NCI-H2227 (cell line): ENCODE data around the gene NASP.

Experiments used
- DNase-seq: peaks from one replicate; lab custom pipeline; 2025; ENCODE audit not compliant: unreplicated experiment; lab: John Stamatoyannopoulos, UW

NASP gene

DNA sequence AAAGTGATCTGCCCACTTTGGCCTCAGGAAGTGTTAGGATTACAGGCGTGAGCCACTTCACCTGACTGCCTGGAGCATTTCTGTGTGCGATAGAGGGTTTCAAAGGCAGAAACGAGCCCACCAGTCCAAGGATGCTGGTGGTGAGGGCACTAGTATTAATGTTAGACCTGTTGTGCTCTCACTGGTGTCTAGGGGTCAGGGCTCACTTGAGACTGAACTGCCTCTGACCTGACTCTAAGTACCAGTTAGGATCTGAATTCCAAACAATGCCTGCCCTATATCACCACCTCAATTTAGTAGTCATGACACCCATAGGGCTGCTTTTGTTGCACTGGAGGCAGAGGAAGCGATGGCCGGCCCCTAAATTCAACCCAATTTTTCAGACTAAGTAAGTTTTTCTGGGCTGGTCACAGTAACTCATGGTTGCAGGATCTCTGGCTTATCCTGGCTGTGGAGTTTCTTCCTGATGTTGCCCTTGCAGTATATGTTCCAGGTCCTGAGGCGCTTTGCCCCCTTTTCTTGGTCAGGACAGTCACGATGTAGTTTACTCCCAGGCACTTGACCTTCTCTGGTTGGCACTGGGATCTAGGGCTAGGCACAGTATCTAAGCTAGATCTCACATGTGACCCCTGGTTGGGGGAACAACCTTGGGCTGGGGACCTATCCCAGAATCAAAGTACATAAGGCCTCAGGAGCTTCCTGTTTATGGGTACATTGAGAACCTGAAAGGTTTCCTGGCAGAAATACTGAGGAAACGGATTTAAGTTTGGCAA, 35.5 kb downstream of the NASP start:
- DNase-seq = no peak

DNA sequence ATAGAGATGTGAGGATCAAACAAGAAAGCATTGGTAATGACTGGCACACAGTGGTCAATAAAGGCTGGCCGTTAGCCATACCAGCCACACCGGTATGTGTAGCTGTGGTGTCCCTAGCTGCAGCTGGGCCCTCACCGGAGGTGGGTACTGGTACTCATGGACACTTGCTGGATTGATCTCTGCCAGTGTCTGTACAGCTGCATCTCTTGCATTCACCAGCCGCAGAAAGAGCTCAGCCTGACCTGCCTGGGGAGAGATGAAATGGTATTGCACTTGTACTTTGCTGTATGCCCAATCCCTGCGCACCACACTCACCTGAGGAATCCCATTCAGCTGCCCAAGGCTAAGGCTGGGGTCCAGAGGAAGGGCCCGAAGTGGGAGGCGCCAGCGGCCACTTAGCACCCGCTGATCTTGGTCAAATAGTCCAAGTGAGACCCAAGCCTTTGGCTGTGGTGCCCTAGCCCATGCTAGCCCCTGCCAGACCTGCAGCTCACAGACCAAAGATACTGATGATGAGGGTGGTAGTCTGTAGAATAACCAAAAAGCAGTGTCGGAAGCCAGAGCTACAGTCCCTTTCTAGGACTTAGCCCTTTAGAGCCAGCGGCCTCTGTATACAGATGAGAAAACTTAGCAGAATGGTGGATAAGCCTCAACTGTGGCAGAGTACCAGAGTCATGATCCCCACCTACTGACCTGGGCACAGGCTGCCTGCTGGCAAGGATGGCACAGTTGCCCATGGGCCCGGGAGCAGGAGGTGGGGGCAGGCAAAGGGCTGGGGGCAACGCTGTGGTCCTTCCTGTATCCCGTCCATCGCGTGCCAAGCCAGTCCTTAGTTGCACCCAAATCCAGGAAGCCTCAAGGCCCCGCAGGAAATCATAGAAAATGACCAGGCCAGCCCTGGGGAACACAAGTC, 37.0 kb downstream of the NASP start:
- no peak for DNase-seq

DNA sequence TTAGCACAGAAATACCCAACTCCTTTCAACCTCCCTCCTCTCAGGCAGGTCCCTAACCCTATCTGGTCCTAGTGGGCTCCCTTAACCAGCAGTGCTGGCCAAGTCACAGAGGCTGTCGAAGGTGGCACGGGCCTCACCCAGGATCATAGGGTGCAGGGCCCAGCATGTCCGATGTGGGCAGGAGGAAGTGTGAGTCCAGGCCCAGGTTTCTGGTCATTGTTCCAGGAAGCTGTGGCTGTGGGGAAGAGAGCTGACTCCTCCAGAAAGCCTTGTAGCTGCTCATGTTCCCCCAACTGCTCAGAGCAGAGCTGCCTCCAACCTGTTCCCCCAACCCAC, 37.6 kb downstream of the NASP start:
- no peak for DNase-seq

DNA sequence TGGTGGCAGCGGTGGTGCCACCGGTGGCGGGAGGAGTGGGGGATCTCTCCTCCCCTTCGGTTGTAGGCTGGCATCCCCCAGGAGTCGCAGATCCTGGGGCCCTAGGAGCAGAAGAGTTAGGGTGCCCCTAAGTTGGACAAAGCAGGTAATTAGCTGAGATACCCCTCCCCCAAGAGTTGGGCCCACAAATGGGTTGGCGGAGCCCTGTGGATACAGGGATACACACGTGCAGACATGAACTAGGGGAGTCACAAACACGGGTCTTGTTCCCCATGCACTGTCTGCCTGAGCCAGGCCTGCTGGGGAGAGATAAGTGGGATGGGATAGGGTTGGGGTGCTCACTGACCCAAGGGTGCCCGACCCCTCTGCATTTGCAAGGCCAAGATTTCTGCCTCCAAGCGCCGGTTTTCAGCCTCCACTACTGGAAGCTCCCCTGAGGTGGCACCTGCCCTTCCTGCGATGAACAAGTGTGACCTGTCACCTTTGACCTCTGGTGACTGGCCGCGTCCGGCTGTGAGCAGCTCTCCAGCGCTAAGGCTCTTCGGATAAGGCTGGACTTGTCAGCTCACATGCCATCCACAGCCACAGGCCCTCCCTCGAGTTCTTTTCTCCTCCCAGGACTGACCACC, 38.2 kb downstream of the NASP start:
- DNase-seq = no peak

DNA sequence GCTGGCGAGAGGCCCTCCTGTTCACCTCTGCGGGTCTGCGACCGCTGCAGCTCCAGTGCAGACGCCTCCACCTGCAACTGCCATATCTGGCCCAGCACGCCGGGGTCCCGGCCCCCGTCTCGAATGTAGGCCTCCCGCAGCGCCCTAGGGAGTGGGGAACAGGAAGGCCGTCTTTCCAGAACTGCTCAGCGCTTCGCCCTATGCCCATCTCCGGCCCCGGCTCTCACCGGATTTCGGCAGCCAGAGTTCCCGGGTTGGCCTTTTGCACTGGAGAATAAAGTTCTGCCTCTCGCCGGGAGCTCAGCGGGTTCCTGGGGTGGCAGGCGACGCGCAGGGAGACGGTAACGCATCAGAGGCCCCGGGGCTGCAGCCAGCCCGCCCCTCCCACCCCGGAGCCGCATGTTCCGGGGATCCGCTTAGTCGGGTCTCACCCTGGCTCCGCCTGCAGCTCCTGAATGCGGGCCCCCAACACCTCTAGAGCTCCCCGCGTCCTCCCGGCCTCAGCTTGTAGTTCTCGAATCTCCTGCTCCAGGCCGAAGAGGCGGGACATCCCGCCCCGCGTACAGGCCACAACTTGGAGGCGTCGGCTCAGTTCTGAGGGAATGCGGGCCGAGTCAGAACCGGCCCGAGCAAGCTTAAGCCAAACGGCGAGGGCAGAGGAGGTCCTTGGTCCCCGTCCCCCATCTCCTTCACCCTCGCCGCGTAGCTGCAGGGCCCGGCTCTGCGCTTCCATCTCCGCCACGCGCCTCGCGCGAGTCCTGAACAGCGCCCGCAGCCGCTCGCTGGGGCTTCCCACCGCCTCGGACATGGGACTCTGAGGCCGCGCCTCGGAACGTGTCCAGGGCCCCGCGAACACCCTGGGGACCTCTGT, 38.9 kb downstream of the NASP start:
- DNase-seq = no peak

DNA sequence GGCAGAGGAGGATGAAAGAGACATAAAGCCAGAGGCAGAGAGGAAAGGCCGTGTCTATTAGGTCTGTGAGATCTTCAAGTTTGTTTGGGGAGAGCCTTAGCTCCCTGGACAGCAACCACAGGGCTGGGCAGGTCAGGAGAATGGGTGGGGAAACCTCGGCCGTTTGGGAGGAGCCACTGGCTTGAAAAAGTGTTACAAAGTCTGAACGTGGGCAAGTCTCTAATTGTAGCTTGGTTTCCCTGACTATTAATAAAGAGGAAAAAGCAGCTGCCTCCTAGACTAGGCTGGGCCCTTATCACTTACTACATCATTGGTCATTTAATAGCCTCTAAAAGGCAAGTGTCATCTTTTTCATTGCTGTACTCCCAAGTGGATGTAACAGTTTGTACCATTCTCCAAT, 40.1 kb downstream of the NASP start, which contains the start of gene CCDC17:
Gene CCDC17 (minus strand): TSS at position 83 of the 400 bp plus-strand sequence. CDS start 145 bp downstream, outside the sequence.
- no peak for DNase-seq

DNA sequence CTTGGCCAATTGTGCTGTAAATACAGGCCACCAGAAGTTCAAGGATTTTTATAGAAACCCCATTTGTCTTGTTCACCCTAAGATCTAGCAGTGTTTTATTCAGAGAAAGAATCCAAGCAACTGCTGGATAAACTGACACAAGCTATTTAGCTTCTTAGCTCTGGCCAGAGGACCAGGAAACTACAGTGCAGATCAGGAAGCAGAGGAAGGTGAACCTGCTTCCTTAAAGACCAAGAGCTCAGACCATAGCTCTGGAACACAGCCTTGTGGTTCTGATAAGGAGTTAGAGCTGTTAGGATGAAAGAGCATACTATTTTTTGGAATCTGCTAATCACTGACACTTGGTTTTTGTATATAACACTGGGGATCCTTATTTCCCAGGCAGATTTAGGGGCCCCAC, 45.2 kb downstream of the NASP start:
- no peak for DNase-seq

DNA sequence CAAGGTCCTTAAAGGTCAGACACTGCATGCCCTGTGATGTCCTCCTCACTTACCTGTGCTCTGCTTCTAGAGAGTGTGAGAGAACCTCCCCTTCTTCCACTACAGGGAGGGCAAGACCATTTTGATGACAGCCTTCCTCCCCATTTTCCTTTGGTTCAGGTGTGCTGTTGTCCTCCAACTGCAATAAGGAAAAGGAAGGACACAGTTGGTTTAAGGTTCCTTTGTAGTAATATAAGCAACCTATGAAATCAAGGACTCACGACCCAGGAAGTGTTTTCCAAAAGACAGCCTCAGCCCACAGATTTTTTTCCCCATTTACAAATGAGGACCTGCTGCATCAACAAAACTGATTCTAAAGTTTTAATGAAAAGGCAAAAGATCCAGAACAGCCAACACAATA, 46.6 kb downstream of the NASP start:
- DNase-seq = no peak

DNA sequence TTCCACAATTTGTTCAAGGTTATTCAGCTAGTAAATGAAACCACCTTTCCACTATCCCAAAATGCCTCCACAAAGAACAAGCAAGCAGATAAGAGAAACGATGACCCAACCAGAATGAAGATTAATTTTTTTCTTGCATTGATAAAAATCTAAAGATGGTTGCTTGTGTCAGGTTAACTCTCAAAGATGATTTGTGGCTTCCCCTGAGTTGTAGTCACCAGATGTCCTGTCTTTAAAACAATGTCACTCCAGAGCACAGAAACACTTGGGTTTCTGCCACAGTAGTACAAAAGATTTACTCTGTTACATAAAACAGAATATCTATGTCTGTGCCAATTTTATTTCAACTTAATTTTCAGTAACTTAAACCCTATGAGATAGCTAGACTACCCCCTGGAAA, 51.4 kb downstream of the NASP start:
- no peak for DNase-seq

DNA sequence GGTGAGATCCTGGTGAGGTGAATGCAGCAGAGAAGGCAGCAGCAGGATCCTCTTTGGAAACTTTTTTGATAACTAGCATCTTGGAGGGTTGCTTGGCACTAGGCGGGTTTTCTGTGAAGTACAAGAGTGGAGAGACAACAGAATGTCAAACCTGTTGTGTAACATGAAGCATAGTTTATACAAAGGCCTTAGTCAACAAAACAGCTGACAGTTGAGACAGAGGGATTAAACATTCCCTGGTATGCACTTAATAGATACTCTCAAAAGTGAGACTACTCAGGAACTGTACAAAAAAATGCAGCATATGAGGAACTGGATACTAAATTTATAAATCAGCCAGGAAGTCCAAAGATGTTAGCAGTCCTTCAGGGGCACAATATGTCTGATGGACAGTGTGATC, 56.5 kb downstream of the NASP start:
- no peak for DNase-seq

DNA sequence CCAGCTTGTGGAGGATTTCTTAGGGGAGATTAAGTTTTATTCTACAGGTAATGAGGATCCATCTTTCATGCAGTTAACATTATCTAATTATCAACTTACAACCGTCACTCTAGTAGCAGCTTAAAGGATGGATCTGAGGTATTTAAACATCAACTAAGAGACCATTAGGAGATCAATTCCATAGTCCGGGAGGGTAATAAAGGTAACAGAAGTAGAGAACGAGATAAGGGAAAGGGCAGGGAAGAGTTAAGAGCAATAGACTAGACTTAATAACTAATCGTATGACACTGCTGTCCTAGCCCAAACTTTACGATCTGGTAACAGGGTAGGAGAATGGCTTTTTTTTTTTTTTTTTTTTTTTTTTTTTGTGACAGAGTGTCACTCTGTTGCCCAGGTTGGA, 59.5 kb downstream of the NASP start:
- no peak for DNase-seq

DNA sequence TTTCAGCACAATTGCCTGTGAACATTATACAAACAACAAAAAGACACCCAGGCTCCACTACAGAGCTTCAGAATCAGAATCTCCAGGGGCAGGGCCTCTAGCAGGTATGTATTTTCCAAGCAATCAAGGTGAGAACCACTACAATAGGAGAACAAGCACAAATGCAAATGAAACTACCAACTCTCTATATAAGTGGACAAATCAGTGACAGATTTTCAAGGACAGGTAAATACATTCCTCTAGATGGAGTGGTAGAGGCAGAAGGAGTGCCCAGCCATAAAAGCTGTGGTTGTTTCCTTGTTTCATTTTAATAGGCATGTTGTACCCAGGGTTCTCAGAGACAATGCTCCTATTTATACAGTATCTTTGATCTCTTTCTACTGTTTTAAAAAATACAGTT, 60.1 kb downstream of the NASP start:
- DNase-seq = no peak

DNA sequence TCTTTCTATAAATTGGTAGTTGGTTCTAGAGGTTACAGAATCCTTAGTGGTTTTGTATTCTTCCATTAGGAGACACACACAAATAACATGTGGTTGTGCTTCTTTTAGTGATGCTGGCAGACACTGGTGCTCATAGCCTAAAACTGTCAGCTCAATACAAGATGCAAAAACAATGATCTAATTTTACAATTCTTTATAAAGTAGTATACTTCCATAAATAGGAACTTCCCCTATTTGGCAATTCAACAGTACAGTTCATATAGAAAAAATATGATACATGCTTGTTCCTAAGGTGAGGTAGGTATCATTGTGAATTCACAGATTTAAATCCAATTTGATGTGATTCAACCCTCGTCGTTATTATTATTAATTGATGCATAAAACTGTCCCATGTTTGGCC, 60.8 kb downstream of the NASP start:
- DNase-seq = no peak

DNA sequence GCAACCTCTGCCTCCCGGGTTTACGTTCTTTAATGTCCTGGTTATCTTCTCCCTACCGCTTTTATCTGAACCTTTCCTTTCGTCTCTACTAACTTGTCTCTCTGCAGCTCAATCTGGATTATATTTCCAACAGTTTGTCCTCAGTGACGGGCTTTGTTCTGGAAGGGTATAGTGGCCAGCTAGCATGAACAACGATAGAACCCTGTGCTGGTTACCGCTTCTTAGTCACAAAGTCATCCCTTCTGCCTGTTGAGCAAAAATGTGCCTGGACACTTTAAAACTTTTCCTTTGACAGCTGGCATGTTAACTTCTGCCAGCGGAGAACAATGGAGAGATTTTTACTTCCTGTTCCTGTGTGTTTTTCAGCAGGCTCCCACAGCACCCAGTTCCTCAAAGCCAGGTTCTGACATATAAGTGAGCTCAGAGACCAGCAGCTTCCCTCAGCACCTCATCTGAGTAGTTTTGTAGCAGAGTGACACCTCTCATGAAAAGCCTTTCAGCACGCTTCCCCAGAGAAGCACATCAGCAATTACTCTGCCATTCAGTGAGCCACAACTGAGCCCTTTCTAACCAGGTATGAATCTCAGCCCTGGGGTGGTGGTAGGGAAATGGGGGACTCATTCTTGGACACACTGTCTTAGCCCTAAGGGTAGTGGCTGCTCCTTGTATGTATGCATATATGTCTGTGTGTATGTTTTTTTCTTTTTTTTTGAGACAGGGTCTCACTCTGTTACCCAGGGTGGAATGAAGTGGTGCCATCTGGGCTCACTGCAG, 63.6 kb downstream of the NASP start:
- DNase-seq = no peak

DNA sequence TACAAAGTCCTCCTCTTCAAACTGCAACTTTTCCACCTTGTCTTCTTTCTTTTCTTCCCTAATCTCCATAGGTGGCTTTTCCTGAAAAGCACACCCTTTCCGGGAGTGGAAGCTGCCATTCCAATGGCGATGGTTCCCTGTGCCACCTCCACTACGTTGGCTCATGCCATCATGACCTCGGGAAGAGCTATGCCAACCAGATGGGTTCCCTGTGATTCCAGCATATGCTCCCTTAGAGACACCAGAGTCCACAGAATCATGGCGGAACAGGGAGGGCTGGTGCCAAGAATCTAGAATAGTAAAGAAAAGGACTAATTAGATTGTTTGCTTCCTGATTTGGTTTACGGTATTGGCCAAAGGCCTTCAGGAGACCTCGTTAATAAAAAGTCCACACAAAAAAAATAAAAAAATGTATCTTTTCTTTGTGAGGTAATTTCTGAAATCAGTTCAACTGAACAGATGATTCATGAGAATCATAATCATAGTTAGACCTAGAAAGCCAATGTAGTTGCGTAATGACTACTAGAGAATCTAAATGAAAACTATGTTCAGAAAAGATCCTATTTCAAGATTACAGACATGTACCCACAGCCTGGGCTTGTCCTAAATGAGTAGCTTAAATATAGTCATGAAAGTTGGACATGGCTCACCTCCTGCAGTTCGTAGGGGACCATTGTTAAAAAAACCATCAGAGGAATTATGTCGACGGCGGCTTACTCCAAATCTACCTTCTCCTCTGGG, 70.9 kb downstream of the NASP start:
- DNase-seq = no peak

DNA sequence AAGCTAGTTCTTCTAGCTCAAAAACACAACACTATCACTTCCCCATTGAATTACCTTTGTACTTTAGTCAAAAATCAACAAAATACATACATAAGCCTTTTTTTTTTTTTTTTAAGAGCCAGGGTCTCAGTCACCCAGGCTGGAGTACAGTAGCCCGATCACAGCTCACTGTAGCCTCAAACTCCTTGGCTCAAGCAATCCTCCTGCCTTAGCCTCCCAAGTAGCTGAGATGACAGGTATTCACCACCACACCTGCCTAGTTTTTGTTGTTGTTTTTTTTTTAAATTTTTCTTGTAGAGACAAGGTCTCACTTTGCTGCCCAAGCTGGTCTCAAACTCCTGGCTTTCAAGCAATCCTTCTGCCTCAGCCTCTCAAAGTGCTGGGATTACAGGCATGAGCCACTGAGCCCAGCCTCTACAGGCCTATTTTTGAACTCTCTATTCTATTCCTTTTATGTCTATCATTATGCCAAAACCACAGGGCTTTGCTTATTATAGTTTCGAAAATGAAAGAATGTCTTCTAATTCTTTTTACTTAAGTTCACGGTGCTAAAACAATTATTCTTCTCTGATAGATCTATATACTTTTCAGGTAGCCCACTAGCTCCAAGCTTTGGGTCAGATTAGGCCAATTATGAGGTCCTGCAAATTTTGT, 72.9 kb downstream of the NASP start:
- no peak for DNase-seq

DNA sequence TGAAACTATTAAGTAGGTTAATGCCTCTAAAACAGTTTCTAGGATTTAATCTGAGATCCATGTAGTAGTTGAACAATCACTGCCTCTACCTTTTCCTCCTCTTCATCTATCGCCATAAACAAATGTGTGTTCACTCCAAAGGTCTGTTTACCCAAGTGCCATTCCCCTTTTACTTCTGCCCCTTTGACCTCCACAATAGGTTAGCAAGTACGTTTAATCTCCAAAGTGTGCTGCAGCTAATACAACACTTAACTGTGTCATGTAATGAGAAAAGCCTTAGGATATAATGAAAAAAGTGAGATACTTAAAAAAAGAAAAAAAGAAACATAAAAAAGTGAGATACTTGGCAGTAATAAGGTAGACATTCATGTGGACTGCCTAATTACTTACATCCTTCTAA, 74.3 kb downstream of the NASP start:
- DNase-seq = no peak

DNA sequence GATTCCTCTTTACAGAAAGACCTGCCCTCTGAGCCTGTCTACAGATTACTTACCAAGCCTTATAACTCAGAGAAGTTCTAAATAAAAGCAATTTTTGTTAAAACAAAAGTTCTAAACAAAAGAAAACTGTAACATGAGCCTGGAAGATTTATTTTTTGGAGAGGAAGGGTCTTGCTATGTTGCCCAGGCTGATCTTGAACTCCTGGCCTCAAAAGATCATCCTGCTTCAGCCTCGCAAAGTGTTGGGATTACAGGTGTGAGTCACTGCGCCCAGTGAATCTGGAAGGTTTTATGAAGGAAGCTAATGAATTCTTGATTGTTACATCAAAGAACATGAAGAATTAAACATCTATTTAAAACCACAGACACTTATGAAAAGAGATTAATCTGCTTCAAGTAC, 75.4 kb downstream of the NASP start:
- no peak for DNase-seq

DNA sequence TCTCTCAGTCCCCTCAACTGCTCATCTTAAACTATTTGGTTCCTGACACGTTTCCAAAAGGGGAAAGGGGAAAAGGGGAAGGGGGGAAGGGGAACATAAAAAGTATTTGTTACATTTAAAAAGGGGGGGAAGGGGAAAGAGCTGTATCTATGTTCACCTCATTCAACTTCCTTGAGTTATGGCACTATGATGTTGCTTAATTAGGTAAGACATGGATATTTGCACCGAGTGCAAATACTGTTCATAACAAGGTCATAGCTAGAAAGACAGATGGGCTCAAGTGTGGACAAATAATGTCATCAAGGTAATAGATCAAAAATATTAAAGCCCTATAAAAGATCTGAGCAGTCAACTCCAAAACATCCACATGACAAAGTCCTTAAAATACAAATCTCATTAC, 76.5 kb downstream of the NASP start:
- no peak for DNase-seq
